Prostate gland (tissue), 2 donors: ENCODE measurements around the gene MARK3.

ENCODE experiments used
- POLR2AphosphoS5 ChIP-seq: sonication (generic); formaldehyde crosslinking; IDR thresholded peaks from one replicate; pipeline ENCODE4 v1.6.1; 2017; ENCODE audit warnings: antibody characterized with exemption
- TF ChIP-seq, protein P1 (sequence below), 4 experiments: fragments of 200-600 bp in 2 of 4; fragments of 450-650 bp in 2 of 4; sonication (generic) in 2 of 4; IDR thresholded peaks; 1 replicate in 3 of 4; 2 replicates in 1 of 4; pipeline ENCODE4 v1.5.1; 2016 to 2019; ENCODE audit warnings: antibody characterized with exemption in 4 of 4, mild to moderate bottlenecking in 2 of 4, moderate library complexity in 2 of 4

DNA sequence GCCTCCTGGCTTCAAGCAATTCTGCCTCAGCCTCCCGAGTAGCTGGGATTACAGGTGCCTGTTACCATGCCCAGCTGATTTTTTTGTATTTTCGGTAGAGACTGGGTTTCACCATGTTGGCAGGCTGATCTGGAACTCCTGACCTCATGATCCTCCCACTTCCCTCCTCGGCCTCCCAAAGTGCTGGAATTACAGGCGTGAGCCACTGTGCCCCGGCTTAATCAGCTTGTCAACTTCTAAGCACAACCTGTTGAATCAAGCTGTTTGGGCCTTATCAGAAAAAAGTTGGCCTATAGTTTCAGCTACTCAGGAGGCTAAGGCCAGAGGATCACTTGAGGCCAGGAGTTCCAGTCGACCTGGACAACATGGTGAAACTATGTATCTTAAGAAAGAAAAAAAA, 7.9 kb downstream of the MARK3 start:
- TF ChIP-seq, protein P1, sequence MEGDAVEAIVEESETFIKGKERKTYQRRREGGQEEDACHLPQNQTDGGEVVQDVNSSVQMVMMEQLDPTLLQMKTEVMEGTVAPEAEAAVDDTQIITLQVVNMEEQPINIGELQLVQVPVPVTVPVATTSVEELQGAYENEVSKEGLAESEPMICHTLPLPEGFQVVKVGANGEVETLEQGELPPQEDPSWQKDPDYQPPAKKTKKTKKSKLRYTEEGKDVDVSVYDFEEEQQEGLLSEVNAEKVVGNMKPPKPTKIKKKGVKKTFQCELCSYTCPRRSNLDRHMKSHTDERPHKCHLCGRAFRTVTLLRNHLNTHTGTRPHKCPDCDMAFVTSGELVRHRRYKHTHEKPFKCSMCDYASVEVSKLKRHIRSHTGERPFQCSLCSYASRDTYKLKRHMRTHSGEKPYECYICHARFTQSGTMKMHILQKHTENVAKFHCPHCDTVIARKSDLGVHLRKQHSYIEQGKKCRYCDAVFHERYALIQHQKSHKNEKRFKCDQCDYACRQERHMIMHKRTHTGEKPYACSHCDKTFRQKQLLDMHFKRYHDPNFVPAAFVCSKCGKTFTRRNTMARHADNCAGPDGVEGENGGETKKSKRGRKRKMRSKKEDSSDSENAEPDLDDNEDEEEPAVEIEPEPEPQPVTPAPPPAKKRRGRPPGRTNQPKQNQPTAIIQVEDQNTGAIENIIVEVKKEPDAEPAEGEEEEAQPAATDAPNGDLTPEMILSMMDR (IDR thresholded peaks at IDR 0.05), result no peak
- TF ChIP-seq POLR2AphosphoS5, result no peak
